Activated CD4-positive, alpha-beta T cell treated with anti-CD3 and anti-CD28 coated beads for 4 hours (primary cell): ENCODE data around the gene ASF1A.

Experiments
- DNase-seq, 2 donors: peaks; one replicate each; pipeline ENCODE4 v3.0.0-alpha.2; 2020

Gene ASF1A

GRCh38 chr6:118882314-118882905 is 11.5 kb upstream of the ASF1A start:
- DNase-seq = no peak

- no peak for DNase-seq
These were observed 7.3 kb upstream of the ASF1A start for GRCh38 chr6:118886641-118887040.

GRCh38 chr6:118889163-118889562 is 4.8 kb upstream of the ASF1A start:
- no peak for DNase-seq

- no peak for DNase-seq
These were observed 2.8 kb upstream of the ASF1A start for GRCh38 chr6:118890997-118891790.

- no peak for DNase-seq
These were observed 1.5 kb upstream of the ASF1A start for GRCh38 chr6:118892355-118892991.

- peak in 1 of 2 donors; percentile 10 for DNase-seq
These were observed 717 bp upstream of the ASF1A start for GRCh38 chr6:118893064-118893806.

GRCh38 chr6:118894425-118895260 is 691 bp downstream of the ASF1A start:
- peak; percentile 48 to 61 for DNase-seq

GRCh38 chr6:118895261-118895560 is 1.3 kb downstream of the ASF1A start:
- no peak for DNase-seq

- DNase-seq = no peak
These were observed 1.9 kb downstream of the ASF1A start for GRCh38 chr6:118895859-118896258.

- DNase-seq = no peak
These were observed 2.6 kb downstream of the ASF1A start for GRCh38 chr6:118896339-118897136.

GRCh38 chr6:118897386-118897785 is 3.4 kb downstream of the ASF1A start:
- DNase-seq = no peak

GRCh38 chr6:118899948-118900347 is 6.0 kb downstream of the ASF1A start:
- peak; percentile 12 to 18 for DNase-seq

GRCh38 chr6:118902726-118903125 is 8.8 kb downstream of the ASF1A start:
- no peak for DNase-seq

- no peak for DNase-seq
These were observed 9.2 kb downstream of the ASF1A start for GRCh38 chr6:118903138-118903537.

- DNase-seq = no peak
These were observed 9.7 kb downstream of the ASF1A start for GRCh38 chr6:118903691-118904090.

- DNase-seq = no peak
These were observed 11.1 kb downstream of the ASF1A start for GRCh38 chr6:118905084-118905483.

- DNase-seq = no peak
These were observed 11.9 kb downstream of the ASF1A start for GRCh38 chr6:118905851-118906250.

GRCh38 chr6:118908441-118908840 is 14.5 kb downstream of the ASF1A start:
- no peak for DNase-seq

- DNase-seq = no peak
These were observed 18.7 kb downstream of the ASF1A start for GRCh38 chr6:118912646-118913045.

- DNase-seq = no peak
These were observed 19.2 kb downstream of the ASF1A start for GRCh38 chr6:118913161-118913560.

GRCh38 chr6:118914598-118914997 is 20.6 kb downstream of the ASF1A start:
- DNase-seq = no peak
